HG03469 (cell line): ENCODE measurements around the gene PRKCSH.
A peak's percentile ranks its signal among the peaks of the same experiment; 100 is the strongest.
"Not testable (repeated sequence)": the region's sequence is repeated elsewhere in the genome, so short reads cannot be mapped to it uniquely, and the experiment has no call there.

Experiments
- ATAC-seq: cut with Tn5 transposase; IDR thresholded peaks from one replicate; pipeline ENCODE4 v1.9.1; 2021; ENCODE audit warnings: mild to moderate bottlenecking, moderate library complexity, moderate number of reproducible peaks; ENCODE audit not compliant: unreplicated experiment

PRKCSH gene

DNA sequence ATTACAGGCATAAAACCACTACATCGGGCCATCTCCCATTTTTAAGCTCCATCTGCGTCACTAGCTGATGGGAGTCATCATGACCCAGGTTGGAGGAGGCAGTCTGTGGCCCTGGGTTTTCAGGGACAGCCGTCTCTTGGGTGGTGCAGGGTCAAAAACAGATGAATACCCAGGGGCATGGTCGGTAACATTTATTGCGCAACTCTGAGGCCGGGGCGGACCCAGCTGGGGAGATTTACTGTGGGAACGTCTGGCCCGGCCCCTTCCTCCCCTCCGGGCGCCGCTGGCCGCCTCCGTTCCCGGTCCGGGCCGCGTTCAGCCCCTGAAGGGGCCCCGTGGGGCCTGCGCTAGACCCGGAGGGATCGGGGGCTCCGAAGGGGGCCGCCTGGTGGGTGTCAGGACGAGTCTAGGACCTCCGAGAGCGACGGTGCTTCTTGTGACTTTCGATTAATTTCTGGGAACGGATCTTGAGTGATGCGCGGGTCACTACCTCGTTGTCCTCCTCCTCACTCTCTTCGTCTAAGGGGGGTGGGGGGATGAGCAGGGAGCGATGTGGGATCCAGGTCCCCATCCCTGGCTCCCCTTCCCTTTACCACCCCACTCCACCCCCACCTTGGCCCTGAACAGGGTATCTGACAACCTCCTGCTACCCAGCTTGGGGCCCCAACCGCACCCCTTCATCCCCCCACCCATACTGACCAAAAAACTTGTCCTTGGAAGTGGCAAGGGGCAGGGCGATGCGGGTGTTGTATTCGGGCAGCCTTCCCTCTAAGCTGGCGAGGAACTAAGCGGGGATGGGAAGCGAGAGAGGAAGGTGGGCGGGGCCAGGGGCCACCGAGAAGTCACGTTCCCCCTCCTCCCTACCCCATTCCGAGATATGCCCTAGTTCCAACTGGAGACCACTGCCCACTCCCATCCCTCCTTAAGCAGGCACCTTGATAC lies 14.7 kb upstream of the PRKCSH start:
- ATAC-seq = no peak

DNA sequence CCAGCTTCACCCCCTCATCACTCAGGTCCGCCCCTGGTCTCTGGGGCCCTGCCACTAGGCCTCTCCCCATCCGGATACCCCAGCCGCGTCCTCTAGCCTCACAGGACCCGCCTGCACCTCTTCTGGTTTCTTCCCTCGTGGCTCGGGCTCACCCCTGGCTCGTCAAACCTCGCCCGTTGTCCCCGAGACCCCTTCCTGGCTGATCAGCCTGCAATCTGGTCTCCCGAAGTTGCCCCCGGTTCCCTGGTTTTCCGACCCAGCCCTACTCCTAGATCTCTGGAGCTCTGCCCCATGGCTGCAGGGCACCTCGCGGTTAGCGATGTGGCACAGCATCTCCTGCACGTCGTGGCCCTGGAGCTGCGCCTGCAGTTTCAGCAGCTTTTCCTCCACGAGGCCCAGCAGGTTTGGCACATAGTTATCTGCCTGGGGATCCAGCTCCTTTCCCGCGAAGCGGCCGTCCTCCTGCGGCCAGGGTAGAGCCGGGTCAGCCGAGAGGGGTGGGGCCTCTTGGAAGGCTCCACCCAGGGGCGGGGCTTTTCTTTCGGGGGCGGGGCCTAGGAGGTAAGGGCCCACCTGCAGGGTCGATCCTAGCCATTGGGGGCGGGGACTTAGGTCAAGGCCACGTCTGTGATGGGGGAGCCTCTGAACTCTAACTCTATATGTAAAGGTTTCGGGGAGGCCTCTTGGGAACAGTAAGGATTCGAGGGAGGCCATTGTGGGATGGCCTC lies 13.9 kb upstream of the PRKCSH start:
- no peak for ATAC-seq

DNA sequence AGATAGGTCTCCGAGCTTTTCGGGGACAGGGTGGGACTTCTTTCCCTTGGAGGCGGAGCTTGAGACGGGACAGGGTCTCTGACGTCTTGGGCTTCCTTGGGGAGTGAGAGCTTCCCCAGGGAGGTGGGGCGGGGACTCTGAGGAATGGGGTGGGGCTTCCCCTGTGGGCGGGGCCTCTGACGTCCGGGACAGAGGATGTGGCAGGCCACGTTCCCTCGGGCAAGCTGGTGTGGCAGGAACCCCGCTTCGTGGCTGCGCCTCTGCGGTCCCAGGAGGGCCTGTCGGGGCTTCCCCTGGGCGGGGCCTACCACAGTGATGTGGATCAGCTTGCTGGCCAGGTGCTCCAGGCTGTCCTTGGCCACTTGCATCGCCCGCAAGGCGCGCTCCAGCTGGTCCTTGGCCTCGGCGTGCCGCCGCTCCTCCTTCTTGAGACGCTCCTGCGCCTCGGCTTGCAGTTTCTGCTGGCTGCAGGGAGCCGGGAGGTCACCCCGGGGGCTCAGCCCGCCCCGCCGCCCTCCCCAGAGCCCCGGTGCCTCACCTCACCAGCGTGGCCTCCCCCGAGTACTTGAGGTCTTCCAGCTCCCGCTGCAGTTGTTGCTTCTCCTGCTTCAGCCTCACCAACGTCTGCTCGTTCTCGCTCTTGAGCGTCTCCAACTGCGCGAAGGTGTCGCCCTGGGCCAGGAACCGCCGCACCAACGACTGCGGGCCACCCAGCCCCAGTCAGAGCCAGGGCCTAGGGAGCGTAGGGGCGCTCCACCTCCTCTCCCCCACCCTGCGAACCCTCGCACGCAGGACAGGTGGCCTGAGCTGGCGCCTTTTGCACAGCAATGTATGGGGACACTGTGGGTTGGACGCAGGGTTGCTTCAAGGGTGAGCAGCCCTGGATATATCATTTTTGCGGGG lies 13.0 kb upstream of the PRKCSH start:
- peak; percentile 49 for ATAC-seq

DNA sequence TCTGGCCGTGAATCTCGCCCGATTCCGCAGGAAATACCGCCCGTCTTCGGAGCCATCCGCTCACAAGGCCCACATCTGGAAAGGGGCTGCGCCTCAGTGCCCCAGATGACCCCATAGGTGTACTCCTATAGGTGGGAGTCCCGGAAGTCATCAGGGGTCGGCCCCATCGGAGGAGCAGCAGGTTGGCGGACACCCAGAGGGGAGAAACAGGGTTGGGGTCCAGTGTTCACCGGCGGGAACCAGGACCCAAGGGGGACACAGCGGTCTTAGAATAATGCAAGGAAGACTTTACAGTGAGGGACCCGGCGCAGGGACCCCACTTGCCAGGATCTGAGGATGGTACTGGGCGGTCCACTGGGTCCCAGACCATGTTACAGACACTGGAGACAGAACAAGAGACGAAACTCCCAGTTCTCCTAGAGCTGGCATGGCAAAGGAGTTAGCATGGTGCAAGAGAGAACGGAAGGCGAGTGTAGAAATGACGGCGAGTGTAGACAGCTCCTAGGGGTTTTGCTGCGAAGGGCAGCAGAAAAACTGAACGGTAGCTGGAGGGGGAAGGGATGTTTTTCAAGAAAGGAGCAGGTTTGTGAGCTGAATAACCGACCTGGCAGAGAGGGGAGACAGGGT lies 12.2 kb upstream of the PRKCSH start:
- no peak for ATAC-seq

DNA sequence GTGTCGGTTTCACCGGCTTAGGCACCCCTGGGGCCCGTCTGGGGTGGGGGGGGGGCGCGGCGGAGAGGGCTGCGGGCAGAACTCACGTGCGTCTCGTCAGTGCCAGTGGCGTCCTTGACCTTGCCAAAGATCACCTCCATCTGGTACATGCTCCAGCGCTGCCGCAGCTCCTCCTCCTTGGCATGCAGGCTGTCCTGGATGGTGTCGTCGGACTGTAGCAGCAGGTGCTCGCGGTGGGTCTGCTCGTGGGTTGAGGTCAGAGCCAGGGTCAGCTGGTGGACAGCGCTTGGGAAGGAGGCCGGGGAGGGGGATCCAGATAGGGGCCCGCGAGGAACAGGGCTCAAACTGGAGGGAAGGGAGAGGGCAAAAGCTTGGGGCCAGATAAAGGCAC lies 11.6 kb upstream of the PRKCSH start:
- no peak for ATAC-seq

DNA sequence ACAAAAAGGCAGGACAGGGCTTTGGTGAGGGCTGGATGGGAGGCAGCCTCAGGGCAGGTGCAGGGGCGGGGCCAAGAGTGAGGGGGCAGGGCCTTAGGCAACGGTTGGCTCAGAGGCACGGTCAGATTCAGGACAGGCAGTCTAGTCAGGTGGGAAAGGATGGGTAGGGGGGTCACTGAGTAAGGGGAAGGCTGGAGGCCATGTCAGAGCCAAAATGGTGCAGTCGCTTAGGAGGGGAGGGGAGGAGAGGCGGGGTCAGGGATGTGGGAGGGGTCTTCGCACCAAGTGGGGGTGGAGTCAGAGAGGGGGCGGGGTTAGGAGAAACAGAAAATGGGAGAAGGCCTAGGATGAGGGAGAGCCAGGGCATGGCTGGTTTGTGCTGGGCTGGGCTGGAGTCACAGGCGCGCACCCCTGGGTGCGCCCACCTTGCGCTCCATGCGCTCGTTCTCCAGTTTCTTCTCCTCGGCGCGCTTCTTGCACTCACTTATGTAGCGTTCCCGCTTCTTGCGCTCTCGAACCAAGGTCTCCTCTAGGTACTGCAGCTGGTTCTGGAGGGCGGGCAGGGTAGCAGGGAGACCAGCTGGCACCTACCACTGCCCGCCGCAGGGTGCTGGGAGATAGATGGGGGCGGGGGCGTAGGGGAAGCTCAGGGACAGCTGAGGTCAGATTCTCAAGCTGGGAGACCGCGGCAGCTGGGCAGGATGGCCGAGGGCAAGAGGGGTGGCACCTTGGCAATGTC lies 9.5 kb upstream of the PRKCSH start:
- ATAC-seq = no peak

DNA sequence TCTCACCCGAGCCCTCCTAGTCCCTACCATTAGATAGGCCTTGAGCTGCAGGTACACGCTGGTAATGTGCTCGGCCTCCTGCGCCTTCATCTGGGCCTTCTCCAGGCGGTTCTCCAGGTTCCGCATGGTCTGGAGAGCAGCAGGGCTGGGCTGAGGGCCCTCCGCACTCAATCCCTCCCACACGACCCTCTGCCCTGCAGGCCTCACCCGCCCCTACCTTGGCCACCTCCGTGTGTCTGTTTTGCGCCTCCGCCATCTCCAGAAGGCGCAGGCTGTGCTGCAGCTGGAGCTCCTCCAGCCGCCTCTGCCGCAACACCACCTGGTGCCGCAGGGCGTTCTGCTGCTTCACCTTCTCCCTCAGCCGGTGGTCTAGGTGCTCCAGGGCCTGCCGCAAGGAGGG lies 8.8 kb upstream of the PRKCSH start:
- ATAC-seq = no peak

DNA sequence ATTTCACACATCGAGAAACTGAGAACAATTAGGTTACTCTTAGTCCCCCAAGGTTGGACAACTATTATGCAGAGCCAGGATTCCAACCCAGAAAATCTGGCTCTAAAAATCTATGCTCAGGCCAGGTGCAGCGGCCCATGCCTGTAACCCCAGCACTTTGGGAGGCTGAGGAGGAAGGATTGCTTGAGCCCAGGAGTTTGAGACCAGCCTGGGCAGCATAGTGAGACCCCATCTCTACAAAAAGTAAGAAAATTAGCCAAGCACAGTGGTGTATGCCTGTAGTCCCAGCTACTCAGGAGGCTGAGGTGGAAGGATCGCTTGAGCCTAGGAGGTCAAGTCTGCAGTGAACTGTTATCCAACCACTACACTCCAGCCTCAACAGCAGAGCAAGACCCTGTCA lies 1.9 kb upstream of the PRKCSH start:
- not testable (repeated sequence) for ATAC-seq

DNA sequence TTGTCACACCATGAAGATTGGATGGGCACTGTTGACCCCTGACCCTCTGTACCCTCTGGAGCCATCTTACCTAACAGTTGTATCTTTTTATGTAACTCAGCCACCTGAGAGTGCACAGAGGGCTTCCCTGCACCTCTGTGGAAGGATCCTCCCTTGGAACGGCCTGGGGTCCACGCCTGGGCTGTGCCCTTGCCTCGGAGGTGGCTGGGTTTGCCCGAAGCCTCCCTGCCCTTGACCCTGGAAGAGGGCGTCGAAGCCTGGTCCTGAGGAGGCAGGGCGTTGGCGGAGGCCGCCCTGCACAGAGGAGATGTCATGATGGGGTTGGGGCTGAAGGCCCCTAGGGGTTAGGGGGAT lies 755 bp upstream of the PRKCSH start:
- no peak for ATAC-seq

DNA sequence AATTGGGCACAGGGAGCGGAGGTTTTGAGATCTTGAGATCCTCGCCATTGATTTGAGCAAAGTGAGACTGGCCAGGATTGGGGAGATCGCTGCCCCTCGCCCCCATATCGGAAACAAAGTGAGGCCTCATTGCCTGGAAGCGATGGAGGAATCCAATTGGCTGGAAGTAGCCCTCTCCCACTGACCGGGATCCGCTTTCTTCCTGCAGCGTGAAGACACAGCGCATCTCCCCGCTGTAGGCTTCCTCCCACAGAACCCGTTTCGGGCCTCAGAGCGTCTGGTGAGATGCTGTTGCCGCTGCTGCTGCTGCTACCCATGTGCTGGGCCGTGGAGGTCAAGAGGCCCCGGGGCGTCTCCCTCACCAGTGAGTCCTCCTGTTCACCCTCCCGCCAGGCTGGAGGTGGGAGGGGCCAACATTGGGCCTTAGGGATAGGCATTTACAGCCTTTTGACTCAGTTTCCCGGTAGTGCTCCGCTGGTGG lies 438 bp downstream of the PRKCSH start:
- no peak for ATAC-seq

DNA sequence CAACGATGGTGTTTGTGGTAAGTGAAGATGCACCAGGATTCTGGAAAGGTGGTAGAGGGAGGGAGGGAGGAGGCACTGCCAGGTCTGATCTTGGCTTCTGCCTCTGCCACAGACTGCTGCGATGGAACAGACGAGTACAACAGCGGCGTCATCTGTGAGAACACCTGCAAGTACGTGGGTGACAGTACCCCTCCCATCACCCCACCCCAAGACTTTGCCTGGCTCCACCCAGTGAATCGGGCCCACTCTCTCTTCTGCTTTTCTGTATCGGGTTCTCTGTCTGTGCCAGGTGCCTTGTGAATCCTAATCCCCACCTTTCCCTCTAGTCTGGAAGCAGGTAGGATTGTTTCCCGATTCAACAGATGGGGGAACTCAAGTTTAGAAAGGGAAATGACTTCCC lies 2.5 kb downstream of the PRKCSH start:
- no peak for ATAC-seq

DNA sequence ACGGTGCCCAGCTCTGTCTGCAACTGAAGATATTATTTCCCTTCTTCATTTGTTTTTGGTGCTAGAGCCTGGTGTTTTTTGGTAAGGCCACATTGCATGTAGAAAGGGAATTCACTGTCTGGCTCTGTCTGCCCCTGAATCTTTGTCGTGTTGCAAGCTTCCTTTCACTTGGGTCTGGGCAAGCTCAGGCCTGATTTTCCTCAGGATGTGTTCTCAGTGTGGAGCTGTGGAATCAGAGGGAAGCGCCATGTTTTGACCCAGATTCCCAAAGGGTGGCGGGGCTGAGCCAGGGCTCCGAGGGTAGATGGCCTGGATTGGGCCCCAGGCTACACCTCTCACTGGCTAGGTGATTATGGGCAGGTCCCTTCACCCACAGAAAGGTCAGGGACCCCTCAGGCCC lies 8.6 kb downstream of the PRKCSH start:
- no peak for ATAC-seq

DNA sequence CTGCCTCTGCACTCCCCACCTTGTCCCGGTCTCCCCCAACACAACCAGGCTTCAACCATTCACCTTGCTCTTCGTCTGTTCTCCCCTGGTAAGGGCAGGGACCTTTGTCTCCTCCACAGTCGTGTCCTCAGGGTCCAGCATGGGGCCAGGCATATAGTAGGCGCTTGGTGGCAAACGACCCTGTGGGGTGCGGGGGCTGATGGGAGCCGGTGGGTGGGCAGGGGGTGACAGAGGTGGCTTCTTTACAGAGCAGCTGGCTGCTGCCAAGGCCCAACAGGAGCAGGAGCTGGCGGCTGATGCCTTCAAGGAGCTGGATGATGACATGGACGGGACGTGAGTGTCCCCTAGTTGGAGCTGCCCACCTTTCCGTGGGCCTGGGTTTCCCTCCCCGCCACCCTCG lies 9.7 kb downstream of the PRKCSH start:
- ATAC-seq = no peak

DNA sequence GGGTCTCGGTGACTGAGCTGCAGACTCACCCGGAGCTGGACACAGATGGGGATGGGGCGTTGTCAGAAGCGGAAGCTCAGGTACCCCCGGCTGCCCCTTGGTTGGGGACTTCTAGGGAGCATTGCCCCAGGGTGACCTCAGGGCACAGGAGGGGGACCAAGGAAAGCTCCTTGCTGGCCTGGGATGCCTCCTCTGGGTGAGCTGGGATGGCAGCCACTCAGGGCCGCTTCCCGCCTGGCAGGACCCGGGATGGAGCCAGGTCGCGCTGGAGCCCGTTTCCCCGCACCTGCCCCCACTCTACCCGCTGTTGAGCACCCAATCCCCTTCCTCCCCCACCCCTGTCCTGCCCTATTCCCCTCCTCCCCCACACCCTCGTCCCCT lies 10.8 kb downstream of the PRKCSH start:
- no peak for ATAC-seq

DNA sequence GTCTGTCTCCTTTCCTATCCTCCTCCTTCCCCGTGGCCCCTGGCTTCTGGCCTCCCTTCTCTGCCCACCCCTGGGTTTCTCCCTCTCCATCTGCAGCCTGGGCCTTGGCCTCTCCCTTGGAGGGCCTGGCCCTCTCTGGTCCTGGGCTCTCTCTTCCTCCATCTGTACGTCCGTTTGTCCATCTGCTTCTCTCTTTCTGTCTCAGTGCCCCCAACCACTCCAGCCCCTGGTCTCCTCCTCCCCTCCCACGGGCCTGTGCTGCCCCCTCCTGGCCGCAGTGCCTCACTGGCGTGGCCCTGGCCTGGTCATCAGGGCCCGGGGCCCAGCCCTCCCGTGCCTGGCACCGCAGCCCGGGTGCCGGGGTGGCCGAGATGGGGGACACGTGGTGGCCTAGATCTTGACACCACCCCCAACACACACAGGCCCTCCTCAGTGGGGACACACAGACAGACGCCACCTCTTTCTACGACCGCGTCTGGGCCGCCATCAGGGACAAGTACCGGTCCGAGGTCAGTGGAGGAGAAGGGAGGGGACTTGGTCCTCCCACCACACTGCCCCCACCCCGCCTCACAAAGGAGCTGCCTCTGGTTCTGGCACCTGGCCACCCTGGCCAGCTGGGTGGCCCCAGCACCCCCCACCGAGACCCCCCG lies 11.3 kb downstream of the PRKCSH start:
- ATAC-seq = no peak

DNA sequence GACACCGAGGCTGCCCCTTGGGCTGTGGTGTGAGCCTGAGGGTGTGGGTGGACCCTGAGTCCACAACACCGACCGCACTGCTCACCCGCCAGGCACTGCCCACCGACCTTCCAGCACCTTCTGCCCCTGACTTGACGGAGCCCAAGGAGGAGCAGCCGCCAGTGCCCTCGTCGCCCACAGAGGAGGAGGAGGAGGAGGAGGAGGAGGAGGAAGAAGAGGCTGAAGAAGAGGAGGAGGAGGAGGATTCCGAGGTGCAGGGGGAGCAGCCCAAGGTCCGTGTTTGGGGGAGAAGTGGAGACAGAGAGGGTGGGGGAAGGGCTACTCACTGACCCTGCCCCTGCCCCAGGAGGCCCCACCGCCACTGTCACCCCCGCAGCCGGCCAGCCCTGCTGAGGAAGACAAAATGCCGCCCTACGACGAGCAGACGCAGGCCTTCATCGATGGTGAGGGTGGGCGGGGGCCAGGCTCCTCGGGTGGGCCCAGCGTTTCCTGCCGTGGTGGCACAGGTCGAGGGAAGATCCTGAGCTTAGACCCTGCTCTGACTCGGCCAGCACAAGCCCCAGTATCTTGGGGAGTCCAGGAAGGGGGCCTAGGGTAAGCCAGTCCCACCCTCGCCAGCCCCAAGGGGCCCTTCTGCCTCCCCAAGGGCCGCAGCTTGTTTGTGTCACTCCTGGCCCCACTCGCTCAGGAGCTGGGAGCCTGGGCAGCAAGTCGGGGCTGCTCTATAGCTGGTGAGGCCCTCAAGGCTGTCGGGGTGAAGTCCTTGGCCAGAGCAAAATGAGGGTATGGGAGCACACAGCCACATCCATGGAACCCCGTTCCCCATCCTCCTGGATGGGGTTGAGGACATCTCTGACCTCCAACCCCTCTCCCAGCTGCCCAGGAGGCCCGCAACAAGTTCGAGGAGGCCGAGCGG lies 12.2 kb downstream of the PRKCSH start:
- ATAC-seq = no peak

DNA sequence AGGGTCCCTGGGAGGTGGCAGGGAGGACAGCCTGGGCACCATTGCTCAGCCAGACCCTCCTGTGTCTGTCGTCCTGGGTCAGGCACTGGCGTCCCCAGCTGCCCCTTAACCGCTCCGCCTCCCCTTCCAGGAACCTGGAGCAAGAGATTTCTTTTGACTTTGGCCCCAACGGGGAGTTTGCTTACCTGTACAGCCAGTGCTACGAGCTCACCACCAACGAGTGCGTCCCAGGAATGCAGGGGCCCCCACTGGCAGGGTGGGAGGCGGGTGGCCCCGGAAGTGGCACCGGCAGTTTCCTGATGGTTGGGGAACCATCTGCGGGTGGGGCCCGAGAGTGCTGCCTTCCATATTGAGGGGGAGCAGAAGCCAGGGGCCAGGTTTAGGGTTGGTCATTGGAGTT lies 13.0 kb downstream of the PRKCSH start:
- no peak for ATAC-seq

DNA sequence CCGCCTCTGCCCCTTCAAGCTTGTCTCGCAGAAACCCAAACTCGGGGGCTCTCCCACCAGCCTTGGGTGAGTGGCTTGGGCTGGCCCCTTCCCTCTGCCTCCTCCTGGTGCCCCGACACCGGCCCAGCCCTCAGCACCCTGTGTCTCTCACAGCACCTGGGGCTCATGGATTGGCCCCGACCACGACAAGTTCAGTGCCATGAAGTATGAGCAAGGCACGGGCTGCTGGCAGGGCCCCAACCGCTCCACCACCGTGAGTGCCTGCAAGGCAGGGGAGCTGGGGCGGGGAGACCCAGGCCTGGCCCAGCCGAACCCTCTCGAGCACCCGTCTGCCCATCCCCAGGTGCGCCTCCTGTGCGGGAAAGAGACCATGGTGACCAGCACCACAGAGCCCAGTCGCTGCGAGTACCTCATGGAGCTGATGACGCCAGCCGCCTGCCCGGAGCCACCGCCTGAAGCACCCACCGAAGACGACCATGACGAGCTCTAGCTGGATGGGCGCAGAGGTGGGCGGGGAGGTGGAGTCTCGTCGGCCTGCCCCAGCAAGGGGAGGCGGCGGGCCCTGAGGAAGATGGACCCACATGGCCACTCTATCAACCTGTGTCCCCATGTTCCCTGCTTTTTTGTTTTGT lies 13.6 kb downstream of the PRKCSH start:
- ATAC-seq = no peak
